GM21360 (cell line): ENCODE data around the gene NEMP2.

Experiments
- ATAC-seq: cut with Tn5 transposase; IDR thresholded peaks from one replicate; pipeline ENCODE4 v1.9.1; 2021; ENCODE audit warnings: mild to moderate bottlenecking, moderate library complexity; ENCODE audit not compliant: unreplicated experiment

Gene NEMP2, protein sequence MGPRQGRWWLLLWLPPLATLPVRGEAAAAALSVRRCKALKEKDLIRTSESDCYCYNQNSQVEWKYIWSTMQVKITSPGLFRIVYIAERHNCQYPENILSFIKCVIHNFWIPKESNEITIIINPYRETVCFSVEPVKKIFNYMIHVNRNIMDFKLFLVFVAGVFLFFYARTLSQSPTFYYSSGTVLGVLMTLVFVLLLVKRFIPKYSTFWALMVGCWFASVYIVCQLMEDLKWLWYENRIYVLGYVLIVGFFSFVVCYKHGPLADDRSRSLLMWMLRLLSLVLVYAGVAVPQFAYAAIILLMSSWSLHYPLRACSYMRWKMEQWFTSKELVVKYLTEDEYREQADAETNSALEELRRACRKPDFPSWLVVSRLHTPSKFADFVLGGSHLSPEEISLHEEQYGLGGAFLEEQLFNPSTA

DNA sequence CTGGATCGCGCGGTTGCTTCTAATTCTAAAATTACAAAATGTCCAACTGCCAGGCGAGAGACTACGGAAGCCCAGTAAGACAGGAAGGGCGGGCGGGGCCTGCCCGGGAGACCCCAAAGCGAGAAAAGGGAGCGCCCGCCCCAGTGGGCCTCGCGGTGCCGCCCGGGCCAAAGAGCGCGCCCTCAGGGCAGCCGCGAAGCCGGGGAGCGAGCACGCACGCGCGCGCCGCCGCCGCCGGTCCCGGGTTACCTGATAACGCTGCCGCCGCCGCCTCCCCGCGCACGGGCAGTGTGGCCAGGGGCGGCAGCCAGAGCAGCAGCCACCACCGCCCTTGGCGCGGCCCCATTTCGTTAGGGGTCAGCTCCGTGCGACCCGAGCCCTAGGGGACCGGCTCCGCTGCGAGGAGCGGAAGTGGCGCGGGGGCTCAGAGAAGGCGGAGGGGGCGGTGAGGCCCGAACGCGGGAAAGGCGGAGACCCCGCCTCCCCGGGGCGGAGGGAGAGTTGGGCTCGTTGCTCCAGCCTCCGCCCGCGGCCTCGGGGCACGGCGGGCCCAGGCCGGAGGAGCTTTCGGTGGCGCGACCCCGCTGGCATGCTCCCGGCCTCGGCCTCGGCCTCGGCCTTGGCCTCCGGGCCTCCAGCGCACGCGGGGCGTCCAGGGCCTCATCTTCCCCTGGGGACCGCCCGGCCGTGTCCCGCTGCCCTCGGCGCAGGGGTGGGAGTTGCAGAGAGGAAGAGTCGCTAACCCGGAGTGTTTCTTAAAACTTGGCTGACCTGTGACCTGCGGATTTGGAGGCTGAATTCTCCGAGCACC, at the start of gene NEMP2:
Gene NEMP2 (minus strand): TSS at position 413 of the 811 bp plus-strand sequence. CDS start 67 bp downstream, at position 346.
- ATAC-seq = peak; percentile 60

- ATAC-seq = peak; percentile 57
Observed at GRCh38 chr2:190583507-190584337, 49.2 kb upstream of the NEMP2 start.

DNA sequence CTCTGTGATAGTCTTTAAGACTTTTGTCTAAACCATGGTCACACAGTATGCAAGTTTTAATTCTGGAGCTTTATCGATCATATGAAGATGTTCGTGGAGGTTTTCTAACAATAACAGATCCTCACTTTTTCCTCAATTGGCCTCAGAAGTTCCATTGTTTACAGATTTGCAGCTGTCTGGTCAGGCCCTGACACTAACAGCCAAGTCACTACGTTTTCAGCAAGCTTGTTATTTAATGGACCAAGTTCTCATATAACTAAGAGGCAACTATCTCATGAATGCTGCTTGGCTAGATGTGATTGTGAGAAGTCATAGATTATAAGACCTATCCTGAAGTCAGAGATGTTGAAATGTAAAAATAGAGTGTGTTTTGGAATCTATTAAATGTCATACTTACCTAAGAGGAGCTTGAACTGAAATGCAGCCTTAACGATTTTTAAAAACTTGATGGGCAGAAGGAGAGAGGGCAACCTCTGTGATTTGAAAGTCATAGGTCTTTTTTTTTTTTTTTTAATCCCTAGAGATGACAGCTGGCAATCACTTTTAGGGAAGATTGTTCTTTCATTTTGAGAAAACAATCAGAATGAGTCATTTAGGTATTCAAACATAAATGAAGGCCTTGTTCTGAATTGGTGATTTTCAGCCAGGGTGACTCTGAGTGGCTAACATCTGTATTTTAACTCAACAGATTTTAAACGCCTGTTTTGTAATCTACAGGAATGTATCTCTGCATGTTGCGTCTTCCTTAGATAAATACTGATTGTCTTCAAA, 48.4 kb upstream of the NEMP2 start:
- peak; percentile 63 for ATAC-seq

DNA sequence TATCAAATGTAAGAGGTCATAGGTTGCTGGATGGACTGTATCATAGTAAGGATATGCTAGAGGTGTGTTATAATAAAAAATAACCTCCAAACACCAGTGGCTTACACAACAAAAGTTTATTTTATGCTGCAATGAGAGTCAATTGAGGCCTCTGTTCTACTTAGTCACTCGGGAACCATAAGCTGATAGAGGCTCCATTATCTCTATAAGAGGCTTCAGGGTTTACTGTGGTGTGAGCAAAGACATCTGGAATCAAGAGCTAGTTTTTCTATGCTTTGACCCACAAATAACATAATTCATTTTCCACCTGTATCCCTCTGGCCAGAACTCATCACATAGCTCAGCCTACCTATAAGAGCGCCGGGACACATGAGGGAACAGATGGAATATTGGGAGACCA, 47.5 kb upstream of the NEMP2 start:
- no peak for ATAC-seq

DNA sequence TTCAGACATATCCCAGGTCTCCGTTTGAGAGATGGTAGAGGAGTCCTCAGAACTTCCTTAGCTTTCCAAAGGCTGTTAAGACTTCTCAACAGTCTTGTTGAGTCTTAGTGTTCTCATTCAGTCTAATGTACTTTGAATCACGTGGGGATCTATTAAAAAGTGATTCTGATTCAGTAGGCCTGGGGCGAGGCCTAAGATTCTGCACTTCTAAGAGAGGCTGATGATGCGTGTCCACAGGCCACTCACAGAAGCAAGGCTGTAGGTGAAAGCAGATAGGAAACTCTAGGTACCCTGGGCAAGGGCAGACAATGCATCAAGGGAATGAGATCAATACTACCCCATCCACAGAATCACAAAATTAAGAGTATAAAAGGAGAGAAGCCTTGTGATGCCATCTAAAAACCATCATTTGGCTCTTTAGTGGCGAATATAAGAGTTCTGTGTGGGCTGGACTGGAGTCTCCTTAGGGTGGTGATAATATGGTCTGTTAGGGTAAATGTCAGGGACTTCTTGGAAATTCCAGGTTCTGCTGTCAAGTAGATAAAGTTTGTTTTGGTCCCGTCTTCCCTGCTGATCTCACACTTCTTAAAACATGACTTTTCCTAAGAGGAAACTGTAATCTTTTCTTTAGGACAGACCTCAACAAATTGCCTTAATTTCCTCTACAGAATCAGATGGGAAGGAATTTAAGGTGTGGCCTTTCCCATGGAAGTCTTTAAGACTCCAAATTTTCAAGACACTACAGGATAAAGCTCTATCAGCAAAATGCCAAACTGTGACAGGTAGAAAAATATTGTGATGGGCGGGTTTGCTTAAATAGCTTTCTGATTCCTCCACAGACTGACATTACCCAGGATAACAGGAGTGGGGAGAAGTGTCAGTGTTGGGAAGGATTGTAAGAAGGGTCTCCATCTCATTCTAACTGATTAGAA, 45.7 kb upstream of the NEMP2 start:
- ATAC-seq = no peak

DNA sequence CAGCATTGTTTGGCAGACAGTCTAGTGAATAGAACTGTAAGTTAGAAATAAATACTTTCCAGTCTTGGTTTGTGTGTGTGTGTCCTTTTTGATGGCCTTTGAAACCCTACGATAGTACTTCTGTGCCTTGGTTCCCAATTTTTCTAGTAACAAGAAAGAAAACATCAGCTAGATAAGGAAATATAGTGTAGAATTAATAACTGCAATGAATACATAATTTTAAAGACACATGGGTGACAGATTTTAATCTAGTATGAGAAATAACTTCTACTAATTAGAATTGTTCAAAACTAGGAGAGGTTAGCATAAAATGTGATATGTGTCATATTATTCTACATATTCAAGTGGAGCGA, 44.5 kb upstream of the NEMP2 start:
- ATAC-seq = no peak

GRCh38 chr2:190578158-190579057, 43.9 kb upstream of the NEMP2 start:
- ATAC-seq = no peak

DNA sequence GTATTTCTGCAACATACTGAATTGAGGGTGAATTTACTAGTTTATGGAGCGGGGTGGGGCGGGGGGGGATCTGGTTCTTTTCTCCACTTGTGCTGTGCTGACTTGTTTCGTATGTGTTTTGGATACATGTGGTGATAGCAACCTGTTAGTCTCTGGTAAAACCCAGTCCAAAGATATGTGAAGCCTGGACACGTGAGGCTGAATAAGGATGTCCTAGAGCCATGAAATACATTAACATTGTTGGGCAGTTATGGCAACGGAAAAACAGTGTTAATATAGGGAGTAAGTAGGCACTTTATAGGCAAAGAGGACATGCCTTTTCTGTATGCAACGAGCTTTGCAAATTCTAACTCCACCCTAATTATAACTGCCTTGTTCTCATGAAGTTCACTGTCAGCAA, 42.1 kb upstream of the NEMP2 start:
- ATAC-seq = no peak

GRCh38 chr2:190575263-190575662, 40.7 kb upstream of the NEMP2 start:
- no peak for ATAC-seq

GRCh38 chr2:190574169-190574568, 39.6 kb upstream of the NEMP2 start:
- ATAC-seq = no peak

GRCh38 chr2:190572246-190572645, 37.7 kb upstream of the NEMP2 start:
- no peak for ATAC-seq

- no peak for ATAC-seq
Observed at GRCh38 chr2:190571686-190572085, 37.2 kb upstream of the NEMP2 start.

DNA sequence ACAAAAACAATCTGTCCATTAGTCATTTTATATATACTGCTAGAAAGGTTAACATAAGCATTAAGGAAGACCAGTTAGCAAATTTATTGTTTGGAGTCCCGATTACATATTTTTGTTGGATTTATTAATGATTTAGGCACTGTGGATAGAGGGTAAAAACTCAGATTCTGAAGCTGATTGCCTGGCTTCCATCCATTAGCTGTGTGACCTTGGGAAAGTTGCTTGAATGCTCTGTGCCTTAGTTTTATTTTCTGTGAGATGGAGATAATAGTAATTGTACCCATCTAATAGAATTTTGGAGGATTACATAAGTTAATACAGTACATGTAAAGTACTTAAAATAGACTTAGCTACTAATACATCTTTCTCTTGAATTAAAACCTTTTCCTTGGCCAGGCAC, 36.3 kb upstream of the NEMP2 start:
- no peak for ATAC-seq

- ATAC-seq = no peak
Observed at GRCh38 chr2:190569994-190570755, 35.7 kb upstream of the NEMP2 start.

DNA sequence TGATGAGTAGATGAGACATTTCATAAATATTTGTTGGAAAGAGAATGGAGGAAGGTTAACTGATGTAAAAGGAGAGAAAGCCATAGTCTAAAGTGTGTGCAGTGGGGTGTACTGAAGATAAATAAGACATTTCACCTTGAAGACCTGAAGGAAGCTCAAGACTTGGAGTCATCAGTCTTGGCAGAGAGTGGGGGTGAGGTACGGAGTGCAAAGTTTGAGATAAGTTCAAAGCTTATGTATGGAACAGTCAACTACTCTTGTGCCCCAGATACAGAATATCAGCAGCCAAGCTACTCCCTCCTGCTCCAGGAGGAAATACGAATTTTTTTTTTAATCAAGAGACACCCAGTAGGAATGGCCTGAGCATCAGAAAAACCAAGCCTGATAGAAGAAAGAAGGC, 30.3 kb upstream of the NEMP2 start:
- no peak for ATAC-seq

DNA sequence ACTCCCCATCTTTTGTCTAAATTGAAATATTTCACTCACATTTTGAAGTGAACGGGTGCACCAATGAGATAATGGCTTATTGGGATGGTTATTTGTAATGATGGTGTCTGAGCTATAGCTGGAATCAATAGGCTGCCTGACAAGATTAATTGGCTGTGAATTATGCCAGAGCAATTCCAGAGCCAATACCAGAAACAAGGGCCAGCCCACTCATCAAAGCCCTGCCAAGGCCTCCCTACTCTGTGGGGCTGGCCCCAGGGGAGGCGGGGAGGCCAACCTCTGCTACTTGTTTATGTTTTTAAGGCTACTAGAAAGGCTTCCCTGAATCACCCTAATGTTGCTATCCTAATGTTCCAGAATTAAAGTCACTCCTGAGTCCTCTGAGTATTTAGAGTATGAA, 29.1 kb upstream of the NEMP2 start:
- no peak for ATAC-seq

- ATAC-seq = no peak
Observed at GRCh38 chr2:190563109-190563508, 28.6 kb upstream of the NEMP2 start.

DNA sequence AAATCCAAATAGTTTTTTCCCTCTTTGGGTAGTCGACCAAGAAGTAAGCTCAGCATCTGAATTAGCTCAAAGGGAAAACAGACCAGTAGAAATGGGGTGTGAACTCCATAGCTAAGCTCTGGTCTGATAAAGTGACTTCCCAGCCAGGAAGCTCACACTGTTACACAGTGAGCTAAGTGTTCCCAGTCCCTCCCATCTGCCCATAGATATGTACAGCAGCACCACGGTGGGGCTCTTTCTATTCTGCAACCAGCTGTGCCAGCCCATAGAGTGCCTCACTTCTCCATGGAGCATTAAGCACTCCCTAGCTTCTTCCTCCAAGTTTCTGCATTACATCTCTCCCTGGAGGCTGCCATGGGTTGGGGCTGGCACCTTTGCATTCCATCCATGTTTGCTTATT, 27.6 kb upstream of the NEMP2 start:
- ATAC-seq = no peak
